NT2/D1 (cell line): Measurements from ENCODE around the gene TBCCD1.

Source experiments
- DNase-seq: peaks from one replicate; pipeline ENCODE4 v3.0.0-alpha.2; 2011; ENCODE audit warnings: low read depth, low spot score
- H3K27me3 ChIP-seq: 2 replicates; pipeline ENCODE4 v1.6.0; 2011; ENCODE audit warnings: mild to moderate bottlenecking; ENCODE audit not compliant: insufficient read length, insufficient read depth
- H3K36me3 ChIP-seq: 2 replicates; pipeline ENCODE4 v1.6.1; 2011; ENCODE audit warnings: mild to moderate bottlenecking, low read length, mixed read lengths; ENCODE audit not compliant: insufficient read depth, insufficient read length
- H3K4me1 ChIP-seq: 2 replicates; pipeline ENCODE4 v1.5.1; 2011; ENCODE audit not compliant: insufficient read depth, insufficient read length
- H3K4me3 ChIP-seq: 2 replicates; pipeline ENCODE4 v1.5.1; 2011; ENCODE audit warnings: low read depth; ENCODE audit not compliant: insufficient read length
- H3K9ac ChIP-seq: 2 replicates; pipeline ENCODE4 v1.6.0; 2011; ENCODE audit warnings: low read depth; ENCODE audit not compliant: insufficient read length
- H3K9me3 ChIP-seq: 2 replicates; pipeline ENCODE4 v1.5.1; 2011; ENCODE audit warnings: mild to moderate bottlenecking, low read length; ENCODE audit not compliant: insufficient read depth
- SUZ12 ChIP-seq: IDR thresholded peaks from 2 replicates; pipeline ENCODE4 v1.6.1; 2011; ENCODE audit not compliant: insufficient read length, insufficient read depth; ENCODE audit errors: extremely low read depth
- YY1 ChIP-seq: IDR thresholded peaks from 2 replicates; pipeline ENCODE4 v1.6.1; 2011; ENCODE audit not compliant: insufficient read length, insufficient read depth
- ZNF274 ChIP-seq: IDR thresholded peaks from 2 replicates; pipeline ENCODE4 v1.6.1; 2011; ENCODE audit warnings: mild to moderate bottlenecking, low read depth, low read length

TBCCD1 gene

DNA sequence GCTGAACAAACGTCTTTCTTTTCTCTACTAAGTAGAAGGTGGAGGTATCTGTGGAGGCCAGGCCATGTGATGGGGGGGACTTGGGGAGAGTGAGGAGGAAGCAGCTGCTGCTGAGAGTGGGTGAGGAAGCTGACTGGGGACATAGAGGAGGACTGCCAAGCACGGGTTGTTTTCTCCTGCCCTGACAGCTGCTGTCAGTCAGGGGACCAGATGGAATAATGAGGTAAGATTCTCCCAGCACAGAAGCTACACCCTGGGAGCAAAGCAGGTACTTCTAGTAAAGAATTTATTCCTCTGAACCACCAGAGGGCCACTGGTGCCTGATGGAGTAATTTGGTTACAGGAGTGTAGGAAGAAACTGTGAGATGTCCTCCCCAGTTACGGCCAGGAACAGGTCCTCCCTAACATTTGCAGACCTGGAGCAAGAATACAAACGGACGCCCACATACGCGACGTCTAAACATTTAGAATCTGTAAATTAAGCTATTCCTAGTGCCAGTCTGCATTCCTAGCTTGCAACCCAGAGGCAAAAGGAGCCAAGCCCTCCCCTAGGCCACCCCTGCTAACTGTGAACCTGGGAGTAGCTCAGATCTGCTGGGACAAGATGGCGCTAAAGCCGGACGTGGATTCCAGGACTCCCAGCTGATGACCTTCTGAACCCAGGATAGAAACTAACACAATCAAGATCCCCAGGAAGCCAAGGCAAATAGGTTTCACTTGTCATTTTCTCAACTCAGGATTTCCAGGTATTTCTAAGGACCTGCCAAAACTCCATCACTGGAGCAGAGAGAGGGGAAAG lies 37.7 kb downstream of the TBCCD1 start:
- Histone ChIP-seq H3K4me1 (no peaks in the 10 kb centered on the region), H3K27me3 (no peaks in the 10 kb centered on the region), H3K9me3 (no peaks in the 10 kb centered on the region), H3K36me3 (no peaks in the 10 kb centered on the region), H3K9ac (no peak overlapping the region), H3K4me3 (no peak overlapping the region)
- TF ChIP-seq ZNF274, result no peak
- TF ChIP-seq SUZ12, result no peak
- TF ChIP-seq YY1, result no peak
- no peak for DNase-seq

DNA sequence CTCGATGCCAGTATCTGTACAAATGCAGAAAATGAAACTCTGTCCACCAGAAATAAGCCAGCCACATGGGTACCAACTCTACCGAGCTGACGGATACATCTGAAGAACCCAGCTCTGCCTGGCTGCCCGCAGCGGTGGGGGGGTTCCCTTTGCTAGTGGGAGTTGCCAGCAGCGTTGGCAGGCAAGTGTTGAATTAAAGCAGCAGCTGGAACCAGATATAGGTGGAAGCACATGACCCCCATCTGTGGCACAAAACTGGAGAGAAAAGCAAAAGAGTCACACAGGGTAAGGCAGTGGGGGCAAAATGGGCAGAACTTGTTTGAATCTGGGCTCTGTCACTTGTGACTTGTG lies 40.9 kb downstream of the TBCCD1 start:
- Histone ChIP-seq H3K4me3 (no peak overlapping the region), H3K9ac (no peak overlapping the region)

DNA sequence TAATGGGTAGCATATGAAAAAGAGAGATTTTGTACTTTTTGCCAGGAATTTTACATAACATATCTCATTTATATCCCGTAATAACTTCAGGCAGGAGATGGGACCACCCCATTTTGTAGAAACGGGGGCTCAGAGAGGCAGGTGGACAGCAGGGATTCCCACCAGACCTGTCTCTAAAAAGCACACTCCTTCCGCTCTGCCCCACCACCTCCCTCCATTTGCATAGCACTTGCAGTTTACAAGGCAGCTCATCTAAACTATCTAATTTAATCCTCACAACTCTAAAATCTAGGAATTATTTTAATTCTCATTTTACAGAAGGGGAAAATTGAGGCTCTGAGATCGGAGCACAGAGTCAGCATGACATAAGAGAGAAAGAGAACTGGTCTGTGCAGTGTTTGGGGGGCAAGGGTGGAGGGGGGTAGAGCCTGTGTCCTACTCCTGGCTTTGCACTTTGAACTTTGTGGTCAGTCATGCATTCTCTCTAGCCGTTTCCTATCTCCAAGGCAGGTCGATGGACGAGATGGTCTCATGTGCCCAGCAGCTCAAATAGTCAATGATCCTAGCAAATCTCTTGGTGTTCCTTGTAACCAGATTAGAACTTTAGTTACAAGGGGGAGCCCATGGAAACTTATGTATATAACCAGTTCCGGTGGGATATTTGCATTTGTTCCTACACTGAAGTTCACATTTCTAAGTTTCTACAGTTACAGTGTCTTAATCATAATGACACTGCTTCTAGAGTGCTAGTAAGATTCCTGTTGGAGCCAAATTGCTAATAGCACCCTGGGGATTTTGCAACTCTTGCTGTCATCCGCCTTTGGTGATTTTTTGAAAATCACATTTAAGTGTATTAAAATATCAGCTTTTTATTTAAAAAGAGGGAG lies 41.5 kb downstream of the TBCCD1 start:
- H3K36me3 ChIP-seq, result no peaks in the 10 kb centered on the region
- no peaks in the 10 kb centered on the region for H3K27me3 ChIP-seq
- DNase-seq, result no peak
- H3K4me3 ChIP-seq, result no peak overlapping the region
- TF ChIP-seq SUZ12 (no peak), YY1 (no peak), ZNF274 (no peak)
- H3K9me3 ChIP-seq, result no peaks in the 10 kb centered on the region
- no peak overlapping the region for H3K9ac ChIP-seq
- no peaks in the 10 kb centered on the region for H3K4me1 ChIP-seq

More for the DNA sequence above, 40.9 kb downstream of the TBCCD1 start:
- Histone ChIP-seq H3K36me3 (no peaks in the 10 kb centered on the region), H3K27me3 (no peaks in the 10 kb centered on the region), H3K4me1 (no peaks in the 10 kb centered on the region), H3K9me3 (no peaks in the 10 kb centered on the region)
- TF ChIP-seq SUZ12 (no peak), ZNF274 (no peak), YY1 (no peak)
- DNase-seq, result no peak

DNA sequence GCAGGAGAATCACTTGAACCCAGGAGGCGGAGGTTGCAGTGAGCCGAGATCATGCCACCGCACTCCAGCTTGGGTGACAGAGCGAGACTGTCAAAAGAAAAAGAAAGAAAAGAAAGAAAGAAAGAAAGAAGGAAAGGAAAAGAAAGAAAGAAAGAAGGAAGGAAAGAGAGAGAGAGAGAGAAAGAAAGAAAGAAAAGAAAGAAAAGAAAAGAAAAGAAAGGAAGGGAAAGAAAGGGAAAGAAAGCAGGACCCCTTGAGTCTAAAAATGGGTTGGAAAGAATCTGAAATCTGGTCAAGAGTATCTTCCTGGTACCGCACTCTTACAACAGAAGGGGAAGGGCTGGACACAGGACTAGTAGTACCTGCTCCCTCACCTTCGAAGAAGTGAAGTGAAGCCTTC lies 42.5 kb downstream of the TBCCD1 start:
- no peak for TF ChIP-seq YY1
- no peak for TF ChIP-seq SUZ12
- TF ChIP-seq ZNF274, result no peak
- Histone ChIP-seq H3K9ac (no peak overlapping the region), H3K9me3 (no peaks in the 10 kb centered on the region), H3K4me1 (no peaks in the 10 kb centered on the region), H3K4me3 (no peak overlapping the region), H3K36me3 (no peaks in the 10 kb centered on the region), H3K27me3 (no peaks in the 10 kb centered on the region)
- DNase-seq, result no peak

DNA sequence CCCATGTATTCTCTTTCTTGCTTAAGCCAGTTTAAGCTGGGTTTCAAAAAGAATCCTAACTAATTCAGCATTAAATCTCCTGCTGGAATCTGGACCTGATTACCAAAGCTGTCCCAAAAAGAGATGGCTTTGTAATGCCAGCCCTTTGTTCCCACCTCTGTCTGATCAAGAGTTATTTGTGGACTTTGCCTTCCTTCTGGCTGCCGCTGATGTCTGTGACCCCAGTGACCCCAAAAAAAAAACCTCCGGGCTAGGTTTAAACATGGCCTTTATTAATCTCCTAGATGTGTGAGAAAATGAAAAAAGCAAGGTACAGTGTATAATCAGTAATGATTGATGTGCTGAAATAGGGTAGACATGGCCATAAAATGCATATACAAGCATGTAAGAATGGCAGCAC lies 43.7 kb downstream of the TBCCD1 start:
- Histone ChIP-seq H3K4me1 (peaks cover 4% of the 10 kb centered on the region), H3K27me3 (no peaks in the 10 kb centered on the region), H3K4me3 (no peak overlapping the region), H3K36me3 (no peaks in the 10 kb centered on the region), H3K9me3 (no peaks in the 10 kb centered on the region), H3K9ac (no peak overlapping the region)
- no peak for DNase-seq
- TF ChIP-seq ZNF274, result no peak
- TF ChIP-seq YY1, result no peak
- no peak for TF ChIP-seq SUZ12

DNA sequence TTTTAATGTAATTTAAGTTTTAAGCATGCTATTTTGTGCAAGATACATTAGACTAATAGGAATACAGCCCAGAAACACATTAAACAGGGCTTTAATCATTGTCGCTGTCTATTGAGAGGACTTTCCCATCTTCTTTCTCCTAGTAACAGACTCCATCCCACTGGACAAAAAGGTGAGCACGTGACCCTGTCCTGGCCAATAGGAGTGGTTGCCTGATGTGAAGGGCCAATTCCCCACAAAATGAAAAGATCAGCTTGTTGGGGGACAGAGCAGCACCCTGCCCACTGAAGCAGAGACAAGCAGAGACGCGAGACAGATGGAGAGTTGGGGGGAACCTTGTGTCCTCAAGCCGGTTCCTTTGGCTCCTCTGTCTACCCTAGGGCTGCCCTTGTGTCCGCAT lies 44.1 kb downstream of the TBCCD1 start:
- DNase-seq, result no peak
- peaks cover 4% of the 10 kb centered on the region for H3K4me1 ChIP-seq
- TF ChIP-seq ZNF274, result no peak
- no peak for TF ChIP-seq SUZ12
- no peak for TF ChIP-seq YY1

More for the DNA sequence above, 44.1 kb downstream of the TBCCD1 start:
- Histone ChIP-seq H3K9me3 (no peaks in the 10 kb centered on the region), H3K9ac (no peak overlapping the region), H3K4me3 (no peak overlapping the region), H3K36me3 (no peaks in the 10 kb centered on the region), H3K27me3 (no peaks in the 10 kb centered on the region)
